GM10248 (cell line): ENCODE measurements around the gene NDUFS8.

Source experiments
- CTCF ChIA-PET: fragments of 300-600 bp; sonication (Branson Sonifier 250); formaldehyde crosslinking; extraction: SDS; loops from one replicate; lab custom pipeline; 2021; ENCODE audit warnings: antibody characterized with exemption; lab: Yijun Ruan, JAX
- POLR2A ChIA-PET: fragments of 350-650 bp; sonication (Branson Sonifier 250); formaldehyde crosslinking; extraction: SDS; loops from one replicate; lab custom pipeline; 2020; ENCODE audit warnings: antibody characterized with exemption; lab: Yijun Ruan, JAX
- DNase-seq: peaks from one replicate; pipeline ENCODE4 v3.0.0; 2012; ENCODE audit errors: extremely low spot score
- CTCF ChIP-seq: IDR thresholded peaks from 2 replicates; pipeline ENCODE4 v1.5.1; 2012; ENCODE audit warnings: mild to moderate bottlenecking, low read depth; ENCODE audit errors: extremely low read depth, missing control alignments, control extremely low read depth

NDUFS8 gene

GRCh38 chr11:67996051-67996450, 34.4 kb upstream of the NDUFS8 start:
- POLR2A ChIA-PET, result no interaction called here
- CTCF ChIA-PET, result no interaction called here
- TF ChIP-seq CTCF, result no peak
- DNase-seq, result no peak

GRCh38 chr11:67996622-67997474, 33.6 kb upstream of the NDUFS8 start:
- no peak for TF ChIP-seq CTCF
- POLR2A ChIA-PET, result no interaction called here
- DNase-seq, result no peak
- CTCF ChIA-PET, result no interaction called here

GRCh38 chr11:67997475-67997921, 33.0 kb upstream of the NDUFS8 start:
- DNase-seq, result no peak
- ChIA-PET POLR2A (no interaction called here), CTCF (no interaction called here)
- no peak for TF ChIP-seq CTCF

- ChIA-PET POLR2A (no interaction called here), CTCF (interaction anchor here (0.9 to 1.3 kb wide), 2 partner anchors 11 to 43 kb away, joined by 3 read pairs; no protein-coding TSS in a partner anchor)
- no peak for TF ChIP-seq CTCF
- DNase-seq, result no peak
These were observed 32.1 kb upstream of the NDUFS8 start for GRCh38 chr11:67998150-67999045.

- CTCF ChIA-PET, result interaction anchor here (0.9 to 1.3 kb wide), 2 partner anchors 10 to 44 kb away, joined by 3 read pairs; no protein-coding TSS in a partner anchor
- TF ChIP-seq CTCF, result no peak
- no peak for DNase-seq
- POLR2A ChIA-PET, result no interaction called here
These were observed 31.3 kb upstream of the NDUFS8 start for GRCh38 chr11:67999201-67999629.

GRCh38 chr11:67999704-68000103, 30.8 kb upstream of the NDUFS8 start:
- CTCF ChIA-PET, result no interaction called here

More at GRCh38 chr11:67999704-68000103, 30.8 kb upstream of the NDUFS8 start:
- no peak for TF ChIP-seq CTCF
- POLR2A ChIA-PET, result no interaction called here
- no peak for DNase-seq
